Activated CD4-positive, CD25-positive, alpha-beta regulatory T cell (primary cell): Measurements from ENCODE around the gene SULF2.
"Not testable (repeated sequence)": the region's sequence is repeated elsewhere in the genome, so short reads cannot be mapped to it uniquely, and the experiment has no call there.

Experiments used
- DNase-seq, 4 experiments: peaks; one replicate each; lab custom pipeline; 2025; lab: John Stamatoyannopoulos, UW

The SULF2 gene

DNA sequence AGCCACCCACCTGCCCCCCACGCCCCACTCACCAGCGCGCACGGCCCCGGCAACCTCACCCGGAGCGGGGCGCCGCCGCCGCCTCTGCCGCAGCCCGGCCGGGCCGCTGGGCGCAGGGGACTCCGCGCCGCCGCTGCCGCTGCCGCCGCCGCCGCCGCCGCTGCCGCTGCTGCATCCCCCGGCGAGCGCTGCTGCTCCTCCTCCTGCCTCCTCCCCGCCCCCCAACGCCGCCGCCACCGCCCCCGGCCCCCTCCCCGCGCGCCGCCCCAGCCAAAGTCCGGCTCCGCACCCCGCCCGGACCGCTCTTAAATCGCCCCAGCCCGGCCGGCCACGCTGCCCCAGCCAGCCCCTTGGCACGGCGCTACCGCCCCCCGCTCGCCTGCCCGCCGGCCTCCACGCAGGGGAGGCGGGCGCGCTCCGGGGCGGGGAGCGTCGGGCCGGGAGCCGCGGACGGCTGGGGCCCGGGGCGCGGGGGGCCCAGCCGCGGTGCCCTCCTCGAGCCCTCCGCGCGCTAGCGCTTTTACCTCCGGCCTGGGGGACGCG, at the start of gene SULF2:
Gene SULF2 (minus strand): TSS at position 171 of the 543 bp plus-strand sequence. CDS start 28,118 bp downstream, outside the sequence.
- DNase-seq: no peak

DNA sequence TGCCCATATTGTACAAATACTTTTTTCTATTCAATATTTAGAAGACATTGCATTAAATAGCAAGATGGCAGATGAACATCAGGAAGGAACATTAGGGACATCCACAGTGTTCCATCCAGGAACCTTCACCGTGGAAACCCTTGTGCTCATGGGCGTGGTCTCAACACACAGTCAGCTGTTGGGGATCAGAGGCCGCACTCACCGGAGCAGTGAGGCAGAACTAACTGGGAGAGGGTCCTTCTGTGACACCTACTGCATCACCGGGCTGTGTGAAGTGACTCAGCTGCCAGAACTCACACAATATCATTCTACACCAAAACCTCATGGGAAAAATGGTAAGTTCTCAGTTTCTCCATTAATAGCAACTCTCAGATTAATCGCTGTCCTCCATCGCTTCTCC, 46.4 kb upstream of the SULF2 start:
- not testable (repeated sequence) for DNase-seq

DNA sequence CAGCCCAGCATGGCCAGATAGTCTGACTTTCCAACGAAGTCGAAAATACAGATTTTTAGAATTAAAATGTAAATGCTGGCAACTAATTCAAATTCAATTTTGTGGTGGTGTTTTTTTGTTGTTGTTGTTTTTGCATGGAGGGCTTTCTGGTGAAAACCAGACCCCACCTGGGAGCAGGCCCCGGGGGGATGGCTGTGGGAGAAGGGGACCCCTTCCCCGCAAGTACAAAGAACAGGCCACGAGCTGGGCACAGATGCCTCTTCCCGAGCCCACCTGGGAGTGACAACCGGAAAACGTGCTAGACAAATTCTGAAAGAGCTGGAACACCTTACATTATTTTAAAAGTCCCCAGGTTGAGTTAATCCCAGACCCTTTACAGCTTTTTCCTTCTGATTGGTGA, 41.4 kb upstream of the SULF2 start:
- not testable (repeated sequence) for DNase-seq

DNA sequence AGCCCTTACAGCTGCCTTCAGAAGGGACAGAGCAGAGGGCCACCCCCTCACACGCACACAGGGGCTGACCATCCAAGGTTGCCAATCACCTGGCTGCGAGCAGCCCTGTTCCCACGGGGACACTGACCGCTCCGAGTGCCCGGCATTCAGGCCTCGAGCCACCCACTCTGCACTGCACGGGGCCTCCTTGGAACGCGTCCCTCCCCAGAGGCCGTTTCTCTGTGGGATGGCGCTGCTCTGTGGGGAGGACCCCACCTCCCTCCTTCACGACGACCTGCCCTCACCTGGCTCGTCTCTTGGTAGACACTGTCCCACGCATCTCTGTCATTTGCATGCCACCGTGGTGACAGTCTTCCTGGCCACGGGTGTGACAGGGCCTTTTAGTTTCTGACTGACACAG, 40.7 kb upstream of the SULF2 start:
- not testable (repeated sequence) for DNase-seq

DNA sequence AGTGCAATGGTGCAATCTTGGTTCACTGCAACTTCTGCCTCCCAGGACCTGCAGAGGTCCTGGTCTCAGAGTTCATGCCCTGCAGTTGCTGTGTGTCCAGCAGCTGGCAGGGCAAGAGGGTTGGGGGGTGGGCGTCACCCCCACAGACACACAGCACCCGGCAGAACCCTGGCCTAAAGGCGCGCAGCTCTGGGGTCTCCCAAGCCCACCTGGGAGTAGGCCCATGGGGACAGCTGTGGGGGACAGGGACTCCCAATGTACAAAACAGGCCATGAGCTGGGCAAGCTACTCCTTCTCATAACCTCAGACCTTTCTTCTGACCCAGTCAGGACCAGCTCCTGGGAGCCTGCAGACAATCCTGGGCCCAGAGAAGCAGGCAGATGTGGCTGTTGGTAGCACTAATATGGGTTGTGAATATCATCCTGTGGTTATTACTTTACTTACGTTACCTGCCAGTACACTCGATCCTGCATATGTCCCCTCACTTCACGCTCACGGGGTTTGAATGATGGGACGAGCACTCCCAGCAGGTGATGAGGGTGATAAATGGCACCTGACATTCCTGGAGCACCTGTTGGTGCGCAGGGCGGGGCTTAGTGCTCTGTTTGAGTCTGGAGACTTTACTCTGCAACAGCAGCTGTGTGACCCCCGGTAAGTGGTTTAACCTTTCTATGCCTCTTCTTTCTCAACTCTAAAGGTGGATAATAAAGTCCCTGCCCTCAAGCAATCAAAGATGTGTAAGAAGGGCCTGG, 39.9 kb upstream of the SULF2 start:
- DNase-seq: no peak

DNA sequence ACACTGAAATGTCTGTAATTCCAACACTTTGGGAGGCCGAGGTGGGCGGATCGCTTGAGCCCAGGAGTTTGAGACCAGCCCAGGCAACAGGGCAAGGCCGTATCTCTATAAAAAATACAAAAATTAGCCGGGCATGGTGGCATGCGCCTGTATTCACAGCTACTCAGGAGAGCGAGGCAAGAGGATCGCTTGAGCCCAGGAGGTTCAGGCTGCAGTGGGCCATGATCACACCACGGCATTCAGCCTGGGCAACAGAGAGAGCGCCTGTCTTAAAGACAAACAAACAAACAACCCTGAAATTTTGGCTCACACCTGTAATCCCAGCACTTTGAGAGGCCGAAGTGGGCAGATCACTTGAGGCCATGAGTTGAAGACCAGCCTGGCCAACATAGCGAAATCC, 38.7 kb upstream of the SULF2 start:
- DNase-seq: not testable (repeated sequence)

DNA sequence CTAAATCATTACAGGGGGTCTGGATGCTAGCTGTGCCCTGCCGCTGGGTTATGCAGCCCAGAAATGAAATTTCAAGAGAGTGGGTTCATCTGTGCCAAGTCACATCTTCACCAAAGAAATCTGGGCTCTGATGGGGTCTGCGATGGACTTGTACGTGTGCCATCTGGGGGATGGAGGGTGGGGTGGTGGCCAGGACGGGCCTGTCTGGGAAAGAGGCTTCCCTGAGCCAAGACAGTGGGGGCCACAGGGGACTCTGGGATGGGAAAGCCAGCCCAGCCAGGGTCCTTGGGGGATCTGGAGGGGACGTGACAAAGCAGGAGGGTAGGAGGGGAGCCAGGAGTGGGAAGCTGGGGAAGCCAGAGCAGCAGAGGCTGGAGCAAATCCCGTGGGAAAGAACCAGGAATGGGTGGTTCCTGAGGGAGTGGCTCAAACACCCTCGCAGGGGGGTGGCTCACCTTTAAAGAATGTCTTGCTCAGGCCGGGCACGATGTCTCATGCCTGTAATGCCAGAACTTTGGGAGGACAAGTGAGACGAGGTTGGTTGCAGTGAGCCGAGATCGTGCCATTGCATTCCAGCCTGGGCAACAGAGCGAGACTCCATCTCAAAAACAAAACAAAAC, 36.3 kb upstream of the SULF2 start:
- no peak for DNase-seq

DNA sequence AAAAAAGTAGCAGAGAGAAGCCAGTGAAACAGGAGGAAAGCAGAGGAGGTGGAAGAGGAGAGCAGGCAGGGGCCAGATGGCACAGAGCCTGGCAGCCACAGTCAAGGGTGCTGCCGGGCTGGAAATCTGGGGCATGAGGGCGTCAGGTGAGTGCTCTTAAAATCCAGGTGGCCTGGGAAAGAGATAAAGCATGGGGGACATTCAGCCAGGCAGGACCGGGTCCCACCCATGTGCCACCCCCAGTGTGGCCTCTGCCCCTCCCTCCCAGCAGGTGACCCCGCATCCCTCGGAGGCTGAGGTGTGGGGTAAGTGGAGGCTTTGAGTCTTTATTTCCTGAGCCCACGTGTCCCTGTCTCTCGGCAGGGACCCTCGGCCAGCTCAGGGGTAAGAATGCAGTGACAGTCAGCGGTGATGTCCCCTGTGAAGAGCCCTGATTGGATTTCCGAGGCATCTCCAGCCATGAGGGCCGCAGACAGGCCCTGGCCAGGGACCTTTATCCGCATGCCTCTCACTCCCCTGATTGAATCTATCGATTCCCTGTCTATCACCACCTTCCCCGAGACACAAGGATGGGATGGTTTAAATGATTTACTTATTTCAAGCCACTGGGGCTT, 33.8 kb upstream of the SULF2 start:
- DNase-seq: no peak

DNA sequence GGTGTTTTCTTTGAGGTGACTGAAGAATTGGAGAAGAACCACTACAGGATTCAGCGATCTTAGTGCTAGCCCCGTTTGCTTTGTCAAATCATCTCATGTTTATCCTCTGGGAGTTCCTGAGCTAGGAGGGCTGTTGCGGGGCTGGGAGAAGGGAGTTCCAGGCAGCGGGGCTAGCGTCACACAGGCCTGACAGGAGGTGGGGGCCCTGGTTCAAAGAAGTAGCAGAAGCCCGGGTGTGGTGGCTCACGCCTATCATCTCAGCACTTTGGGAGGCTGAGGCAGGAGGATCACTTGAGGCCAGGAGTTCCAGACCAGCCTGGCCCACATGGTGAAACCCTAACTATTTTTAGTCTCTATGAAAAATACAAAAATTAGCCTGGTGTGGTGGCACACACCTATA, 33.2 kb upstream of the SULF2 start:
- DNase-seq: no peak

DNA sequence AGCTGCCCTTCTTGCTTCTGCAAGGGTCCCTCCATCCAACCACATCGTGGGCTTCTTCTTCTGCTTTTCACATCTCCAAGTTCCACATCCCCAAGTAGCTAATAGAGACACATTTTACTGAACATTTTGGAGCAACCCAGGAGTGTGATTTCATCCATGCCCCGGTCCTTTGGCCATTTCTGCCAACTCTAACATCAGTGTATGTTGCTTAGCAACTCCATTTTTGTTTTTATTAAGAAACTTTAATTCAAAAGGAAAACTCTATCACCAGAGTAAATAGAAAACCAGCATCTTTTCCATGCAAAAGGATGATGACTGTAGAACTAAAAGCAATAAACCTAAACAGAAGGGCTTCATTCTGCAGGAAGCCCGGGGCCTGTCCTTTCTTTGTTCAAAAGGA, 32.7 kb upstream of the SULF2 start:
- no peak for DNase-seq

DNA sequence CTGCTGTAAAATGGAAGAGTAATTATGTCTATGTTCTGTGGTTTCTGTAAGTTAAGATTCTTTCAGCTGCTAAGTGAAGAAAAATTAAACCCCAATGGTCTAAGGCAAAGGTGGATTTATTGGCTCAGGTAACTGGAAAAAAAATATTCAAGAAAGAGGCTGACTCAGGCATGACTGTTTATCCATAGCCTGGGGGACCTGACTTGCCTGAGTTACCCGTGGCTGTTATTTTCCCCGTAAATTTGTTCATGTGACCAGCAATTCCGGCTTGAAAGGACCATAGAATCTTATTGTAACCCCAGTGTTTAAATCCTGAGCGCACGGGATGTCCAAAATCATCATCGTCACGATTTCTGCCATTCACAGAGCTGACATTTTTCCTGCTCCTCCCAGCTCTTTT, 32.3 kb upstream of the SULF2 start:
- no peak for DNase-seq

DNA sequence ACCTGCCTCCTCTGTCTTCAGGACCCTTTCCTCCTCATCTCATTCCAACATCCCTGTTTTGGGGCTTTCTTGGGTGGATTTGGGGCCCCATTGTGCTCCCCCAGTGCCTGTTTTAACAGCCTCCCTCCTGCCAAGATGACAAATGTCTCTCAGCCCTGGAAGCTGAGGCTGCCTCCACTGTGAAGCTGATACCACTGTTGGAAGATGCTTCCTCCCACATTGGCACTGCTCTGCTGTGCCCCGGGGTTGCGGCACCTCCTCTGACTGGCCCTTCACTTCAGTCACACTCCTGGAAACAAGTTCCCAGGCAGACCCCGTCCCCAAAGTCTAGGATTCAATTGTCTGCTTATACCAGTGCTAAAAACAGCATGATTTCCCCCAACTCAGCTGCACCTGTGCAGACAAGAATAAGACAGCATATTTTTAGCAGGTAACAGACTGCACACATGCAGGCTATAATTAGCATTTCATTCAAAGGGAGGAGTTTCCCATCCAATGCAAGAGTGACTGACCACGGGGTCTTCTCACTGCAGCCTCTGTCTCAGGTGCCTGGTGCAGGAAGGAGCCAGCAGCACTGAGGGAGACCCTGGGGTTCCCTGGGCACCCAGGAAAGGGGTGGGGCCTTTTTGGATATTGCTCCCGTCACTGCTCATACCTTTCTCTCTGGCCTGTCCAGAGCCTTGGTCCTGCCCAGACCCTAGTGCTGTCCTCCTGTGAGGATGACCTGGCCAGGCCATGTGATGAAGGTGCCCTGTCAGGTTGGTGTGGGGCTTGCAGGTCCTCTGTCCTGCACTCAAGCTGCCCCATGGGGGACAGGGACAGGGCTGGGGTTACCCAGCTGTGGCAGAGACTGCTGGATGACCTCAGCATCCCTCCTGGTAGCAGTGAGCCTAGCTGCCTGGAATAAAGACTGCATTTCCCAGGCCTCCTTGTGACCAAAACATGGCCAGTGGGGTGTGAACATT, 31.5 kb upstream of the SULF2 start:
- no peak for DNase-seq

DNA sequence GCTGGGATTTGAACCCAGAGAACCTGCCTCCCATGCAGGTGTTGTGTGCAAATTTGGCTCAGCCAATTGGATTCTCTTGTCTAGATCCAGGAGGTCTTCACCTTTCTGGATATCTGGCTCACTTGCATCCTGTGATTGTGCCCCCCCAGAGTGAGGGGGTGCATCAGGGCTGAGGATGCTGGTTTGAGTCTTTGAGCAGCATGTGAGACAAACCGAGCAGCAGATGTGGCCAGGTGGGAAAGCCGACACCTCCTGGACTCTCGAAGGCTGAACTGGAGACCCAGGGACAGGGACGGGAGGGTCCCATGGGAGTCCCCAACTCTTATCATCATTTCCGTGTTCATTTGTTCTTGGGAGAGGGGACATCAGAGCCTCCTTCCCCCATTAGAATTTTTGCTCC, 30.6 kb upstream of the SULF2 start:
- DNase-seq: no peak

DNA sequence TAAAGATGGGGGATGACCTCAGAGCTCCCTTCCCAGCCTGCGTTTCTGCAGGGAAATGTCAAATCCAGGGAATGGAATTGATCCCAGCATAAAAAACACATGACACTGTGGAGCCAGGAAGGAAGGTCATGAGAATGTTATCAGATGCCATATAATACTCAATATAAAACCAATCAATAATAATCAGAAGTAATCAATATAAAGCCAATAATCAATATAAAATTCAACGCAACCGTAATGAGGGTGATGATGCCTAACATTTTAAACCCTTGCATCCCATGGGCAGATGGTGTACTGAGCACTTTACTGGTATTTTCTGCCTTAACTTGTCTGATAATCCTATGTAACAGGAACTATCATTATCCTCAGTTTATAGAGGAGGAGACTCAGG, 30.1 kb upstream of the SULF2 start:
- no peak for DNase-seq

DNA sequence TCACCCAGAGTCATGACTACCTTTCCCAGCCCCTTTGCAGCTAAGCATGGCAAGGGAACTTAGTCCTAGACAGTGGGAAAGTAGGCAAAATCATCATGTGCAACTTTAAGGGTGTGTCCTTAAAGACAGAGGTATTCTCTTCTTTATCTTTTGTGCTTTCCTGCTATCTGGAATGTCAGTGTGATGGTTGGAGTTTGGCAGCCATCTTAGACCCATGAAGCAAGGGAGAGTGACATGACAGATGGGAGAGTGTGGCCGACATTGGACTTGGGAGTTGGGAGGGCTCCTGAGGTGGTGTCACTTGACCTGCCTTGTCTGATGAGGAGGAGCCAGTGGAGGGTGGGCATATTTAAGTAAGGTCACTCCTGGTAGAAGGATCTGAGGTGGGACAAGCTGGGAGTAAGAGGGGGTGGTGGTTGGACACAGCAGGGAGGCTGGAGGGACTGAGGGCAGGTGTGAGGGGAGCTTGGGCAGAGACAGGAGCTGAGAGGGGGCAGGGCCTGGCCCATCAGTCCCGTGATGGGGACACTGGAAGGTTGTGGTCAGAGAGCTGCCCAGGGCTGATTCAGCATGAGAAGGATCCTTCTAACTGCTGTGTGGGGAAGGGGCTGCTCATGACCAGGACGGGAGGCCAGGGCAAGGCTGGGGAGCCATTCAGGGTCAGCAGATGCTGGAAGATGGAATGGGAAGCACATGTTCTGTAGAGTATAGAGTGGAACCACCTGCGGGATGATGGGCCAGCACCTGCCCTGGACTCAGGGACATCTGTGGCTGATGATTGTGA, 29.5 kb upstream of the SULF2 start:
- DNase-seq: no peak

DNA sequence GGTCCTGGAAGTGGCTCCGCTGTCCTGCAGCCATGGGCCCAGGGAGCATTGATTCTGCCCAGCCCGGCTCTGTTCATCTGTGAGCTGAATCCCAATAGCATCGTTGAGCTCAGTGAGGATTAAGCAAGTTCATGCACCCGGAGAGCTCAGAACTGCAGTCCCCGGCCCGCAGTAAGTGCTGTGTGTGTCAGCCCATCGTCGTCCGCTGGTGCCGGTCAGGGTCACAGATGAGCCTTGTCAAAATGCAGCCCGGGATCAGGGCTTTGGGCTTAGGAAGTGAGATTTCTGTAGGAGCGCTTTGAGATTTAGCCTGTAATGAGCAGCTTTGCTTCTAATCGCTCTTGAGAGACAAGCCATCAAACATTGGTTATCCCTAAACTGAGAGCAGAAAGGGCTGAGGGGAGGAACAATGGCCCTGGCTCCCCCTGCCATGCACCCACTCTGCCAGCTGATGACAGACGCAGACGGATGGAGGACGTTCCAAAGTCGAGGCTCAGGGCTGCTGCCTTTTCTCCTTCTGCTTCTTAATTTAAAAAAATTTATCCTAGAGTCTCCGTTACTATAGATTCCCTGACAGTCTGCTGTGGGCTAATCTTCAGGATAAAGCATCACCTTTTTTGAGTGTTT, 25.6 kb upstream of the SULF2 start:
- DNase-seq: no peak

DNA sequence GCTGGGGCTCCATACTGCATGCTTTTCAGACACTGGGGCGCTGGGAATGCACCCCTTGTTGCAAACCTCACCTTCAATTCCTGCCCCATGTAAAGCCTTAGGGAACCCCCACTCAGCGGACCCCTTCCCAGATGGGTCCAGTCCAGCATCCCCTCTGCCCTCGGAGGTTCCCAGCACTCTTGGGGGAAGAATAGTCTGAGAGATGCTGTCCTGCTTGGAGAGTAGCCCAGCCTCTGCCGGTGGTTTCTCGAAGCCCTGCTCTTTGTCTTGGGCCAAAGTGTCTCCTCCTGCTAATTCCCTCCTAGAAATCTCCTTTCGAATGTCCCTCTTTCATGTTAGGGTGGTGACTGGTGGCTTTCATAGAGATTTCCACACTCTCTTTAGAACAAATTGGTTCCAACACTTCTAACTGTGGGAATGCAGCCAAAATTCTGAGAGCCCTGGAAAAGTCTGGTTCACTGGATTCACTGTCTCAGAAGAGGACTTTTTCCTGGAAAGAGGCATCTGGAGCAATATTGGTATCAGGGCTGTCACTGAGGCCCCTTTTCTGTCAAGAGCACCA, 24.9 kb upstream of the SULF2 start:
- DNase-seq: no peak

DNA sequence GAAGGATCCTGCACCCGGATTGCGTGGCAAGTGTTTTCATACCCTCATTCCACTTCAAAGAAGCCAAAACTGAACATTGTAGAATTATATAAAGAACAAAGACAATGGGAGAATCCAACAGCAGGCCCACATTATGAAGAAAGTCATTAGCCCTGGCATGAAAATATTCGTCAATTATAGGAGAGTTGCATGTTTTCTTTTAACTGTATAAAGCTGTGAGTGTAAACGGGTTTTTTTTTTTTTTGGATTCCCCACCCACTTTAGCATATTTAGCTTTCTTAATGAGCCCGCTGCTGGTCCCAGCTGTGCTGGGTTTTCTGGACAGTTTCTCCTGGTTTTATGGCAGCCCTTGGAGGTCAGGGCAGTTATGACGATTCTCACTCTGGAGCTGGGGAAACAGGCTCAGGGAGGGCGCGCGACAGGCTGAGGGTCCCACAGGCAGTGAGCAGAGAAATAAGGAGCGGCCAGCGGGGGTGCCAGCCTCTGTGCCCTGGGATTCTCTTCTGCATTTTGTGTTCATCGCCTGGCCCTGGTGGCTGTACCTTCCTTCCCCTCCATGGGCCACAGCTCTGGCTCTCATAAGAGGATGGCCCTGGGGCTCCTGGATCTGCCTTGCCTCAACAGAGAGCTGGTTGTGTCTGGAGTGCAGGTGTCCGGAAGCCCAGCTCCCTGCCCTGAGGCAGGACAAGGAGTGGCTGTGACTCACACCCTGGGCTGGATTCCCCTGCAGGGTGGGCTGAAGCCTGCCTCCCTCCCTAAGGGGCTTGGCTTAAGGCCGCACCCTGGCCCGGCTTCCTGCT, 24.1 kb upstream of the SULF2 start:
- DNase-seq: no peak

DNA sequence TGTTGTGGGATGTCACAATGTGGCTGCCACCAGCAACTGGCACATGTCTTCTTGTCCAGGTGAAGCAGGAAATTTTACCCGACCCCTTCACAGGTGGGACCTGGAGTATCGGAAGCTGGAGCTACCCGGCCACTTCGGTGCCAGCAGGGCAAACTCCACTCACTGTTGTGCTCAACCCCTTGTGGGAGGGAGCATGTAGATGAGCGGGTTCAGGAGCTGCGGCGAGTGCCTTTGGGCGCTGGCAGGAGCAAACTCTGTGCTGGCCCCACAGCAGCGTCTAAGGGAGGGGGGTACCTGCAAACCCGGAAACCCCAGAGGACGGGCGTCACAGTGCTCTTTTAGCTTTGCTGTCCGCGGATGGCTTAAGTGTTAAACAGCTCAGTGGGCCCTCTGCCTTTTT, 20.7 kb upstream of the SULF2 start:
- DNase-seq: no peak
